Effector memory CD4-positive, alpha-beta T cell (primary cell): Measurements from ENCODE around the gene PSMA2.

Experiments
- DNase-seq, 3 donors: peaks; one replicate each; pipeline ENCODE4 v3.0.0-alpha.2; 2020
- H3K27ac ChIP-seq: 2 replicates; pipeline ENCODE4 v1.7.0; 2013; ENCODE audit warnings: mild to moderate bottlenecking, low read length, moderate library complexity; ENCODE audit not compliant: insufficient read depth, poor library complexity, severe bottlenecking
- H3K27me3 ChIP-seq: replicated peaks from 2 replicates; pipeline ENCODE4 v1.7.0; 2013; ENCODE audit warnings: mild to moderate bottlenecking, low read length; ENCODE audit not compliant: insufficient read depth, control insufficient read depth, poor library complexity, severe bottlenecking
- H3K36me3 ChIP-seq: 2 replicates; pipeline ENCODE4 v1.7.0; 2013; ENCODE audit warnings: mild to moderate bottlenecking, low read length, moderate library complexity; ENCODE audit not compliant: control insufficient read depth, insufficient read depth
- H3K4me1 ChIP-seq: 2 replicates; pipeline ENCODE4 v1.7.0; 2013; ENCODE audit warnings: low read length, mild to moderate bottlenecking; ENCODE audit not compliant: control insufficient read depth, insufficient read depth, poor library complexity, severe bottlenecking
- H3K4me3 ChIP-seq: 2 replicates; pipeline ENCODE4 v1.7.0; 2013; ENCODE audit warnings: low read length, low read depth, mild to moderate bottlenecking; ENCODE audit not compliant: insufficient read depth, poor library complexity, severe bottlenecking
- H3K9me3 ChIP-seq: 2 replicates; pipeline ENCODE4 v1.7.0; 2013; ENCODE audit warnings: mild to moderate bottlenecking, low read length, moderate library complexity; ENCODE audit not compliant: control insufficient read depth

The PSMA2 gene

GRCh38 chr7:42964293-42964692, 32.3 kb upstream of the PSMA2 start:
- Histone ChIP-seq H3K4me1 (no peaks in the 10 kb centered on the region), H3K27ac (no peak overlapping the region), H3K27me3 (no peaks in the 10 kb centered on the region), H3K4me3 (no peak overlapping the region), H3K9me3 (no peaks in the 10 kb centered on the region), H3K36me3 (no peaks in the 10 kb centered on the region)
- DNase-seq: no peak

GRCh38 chr7:42961170-42961569, 29.2 kb upstream of the PSMA2 start:
- no peaks in the 10 kb centered on the region for H3K27me3 ChIP-seq
- no peaks in the 10 kb centered on the region for H3K4me1 ChIP-seq
- H3K9me3 ChIP-seq: no peaks in the 10 kb centered on the region
- DNase-seq: no peak
- H3K4me3 ChIP-seq: no peak overlapping the region
- H3K27ac ChIP-seq: no peak overlapping the region
- H3K36me3 ChIP-seq: no peaks in the 10 kb centered on the region

GRCh38 chr7:42960762-42961161, 28.8 kb upstream of the PSMA2 start:
- Histone ChIP-seq H3K4me1 (no peaks in the 10 kb centered on the region), H3K27ac (no peak overlapping the region), H3K9me3 (no peaks in the 10 kb centered on the region), H3K27me3 (no peaks in the 10 kb centered on the region), H3K36me3 (no peaks in the 10 kb centered on the region), H3K4me3 (no peak overlapping the region)
- DNase-seq: no peak

GRCh38 chr7:42959549-42959948, 27.6 kb upstream of the PSMA2 start:
- Histone ChIP-seq H3K27me3 (no peaks in the 10 kb centered on the region), H3K4me3 (no peak overlapping the region), H3K27ac (no peak overlapping the region), H3K4me1 (no peaks in the 10 kb centered on the region), H3K9me3 (no peaks in the 10 kb centered on the region), H3K36me3 (no peaks in the 10 kb centered on the region)
- no peak for DNase-seq

- Histone ChIP-seq H3K27me3 (no peaks in the 10 kb centered on the region), H3K9me3 (no peaks in the 10 kb centered on the region), H3K4me3 (no peak overlapping the region), H3K4me1 (no peaks in the 10 kb centered on the region), H3K36me3 (no peaks in the 10 kb centered on the region), H3K27ac (no peak overlapping the region)
- DNase-seq: no peak
These were observed 24.1 kb upstream of the PSMA2 start for GRCh38 chr7:42956062-42956461.

- H3K4me1 ChIP-seq: no peaks in the 10 kb centered on the region
- no peaks in the 10 kb centered on the region for H3K9me3 ChIP-seq
- H3K27ac ChIP-seq: no peak overlapping the region
- H3K36me3 ChIP-seq: no peaks in the 10 kb centered on the region
- no peaks in the 10 kb centered on the region for H3K27me3 ChIP-seq
- no peak for DNase-seq
- H3K4me3 ChIP-seq: no peak overlapping the region
These were observed 22.0 kb upstream of the PSMA2 start for GRCh38 chr7:42953994-42954393.

GRCh38 chr7:42952328-42952727, 20.4 kb upstream of the PSMA2 start:
- H3K36me3 ChIP-seq: no peaks in the 10 kb centered on the region
- no peak overlapping the region for H3K4me3 ChIP-seq
- no peaks in the 10 kb centered on the region for H3K4me1 ChIP-seq
- H3K27me3 ChIP-seq: no peaks in the 10 kb centered on the region
- no peak overlapping the region for H3K27ac ChIP-seq
- no peaks in the 10 kb centered on the region for H3K9me3 ChIP-seq
- no peak for DNase-seq

- H3K4me3 ChIP-seq: no peak overlapping the region
These were observed 18.4 kb upstream of the PSMA2 start for GRCh38 chr7:42950417-42950816.

GRCh38 chr7:42947521-42947920, 15.5 kb upstream of the PSMA2 start:
- Histone ChIP-seq H3K9me3 (no peaks in the 10 kb centered on the region), H3K4me3 (no peak overlapping the region), H3K4me1 (no peaks in the 10 kb centered on the region), H3K36me3 (no peaks in the 10 kb centered on the region), H3K27ac (no peak overlapping the region), H3K27me3 (no peaks in the 10 kb centered on the region)
- DNase-seq: no peak

More at GRCh38 chr7:42950417-42950816, 18.4 kb upstream of the PSMA2 start:
- DNase-seq: no peak
- Histone ChIP-seq H3K27ac (no peak overlapping the region), H3K36me3 (no peaks in the 10 kb centered on the region), H3K27me3 (no peaks in the 10 kb centered on the region), H3K9me3 (no peaks in the 10 kb centered on the region), H3K4me1 (no peaks in the 10 kb centered on the region)

- H3K9me3 ChIP-seq: no peaks in the 10 kb centered on the region
- no peaks in the 10 kb centered on the region for H3K36me3 ChIP-seq
- H3K27me3 ChIP-seq: no peaks in the 10 kb centered on the region
- no peak overlapping the region for H3K4me3 ChIP-seq
- no peak overlapping the region for H3K27ac ChIP-seq
- no peak for DNase-seq
- H3K4me1 ChIP-seq: no peaks in the 10 kb centered on the region
These were observed 14.6 kb upstream of the PSMA2 start for GRCh38 chr7:42946627-42946950.
